B cell (primary cell): ENCODE measurements around the gene IAH1. TPM values are rescaled to one million over a fixed set of nuclear protein-coding genes. Genes with fewer than 3 reads are reported as not detected.

Experiments used
- ATAC-seq: fragments of 200-7000 bp; cut with Tn5 transposase; one replicate; pipeline ENCODE4 v1.10.0; 2021; ENCODE audit warnings: low read depth, mild to moderate bottlenecking, moderate number of reproducible peaks, moderate library complexity
- CTCF ChIA-PET: fragments of 350-600 bp; sonication (Branson Sonifier 250); formaldehyde crosslinking; loops from one replicate; lab custom pipeline; 2021; ENCODE audit warnings: antibody characterized with exemption, inconsistent platforms; lab: Charles Lee
- POLR2A ChIA-PET: fragments of 350-600 bp; sonication (Branson Sonifier 250); formaldehyde crosslinking; loops from one replicate; lab custom pipeline; 2021; ENCODE audit warnings: antibody characterized with exemption; lab: Charles Lee
- DNase-seq: peaks from one replicate; pipeline ENCODE4 v3.0.0; 2013
- H2AFZ ChIP-seq: 2 replicates; pipeline ENCODE4 v1.6.1; 2012; ENCODE audit warnings: mild to moderate bottlenecking, low read depth, low read length; ENCODE audit not compliant: insufficient read depth, poor library complexity, severe bottlenecking
- H3K27ac ChIP-seq, 2 donors: 1 replicate in 1 of 2; 2 replicates in 1 of 2; pipeline ENCODE4 v1.5.1; 2012 to 2013; ENCODE audit warnings: low read length in 2 of 2, mild to moderate bottlenecking in 2 of 2, moderate library complexity in 1 of 2
- H3K27me3 ChIP-seq, 4 experiments: fragments of 200-600 bp in 1 of 4; sonication (generic) in 1 of 4; replicated peaks in 1 of 4; 1 replicate in 2 of 4; 2 replicates in 2 of 4; pipeline versions ENCODE4 v1.6.1 to v1.7.0; 2013 to 2016; ENCODE audit warnings: low read length in 3 of 4, mild to moderate bottlenecking in 2 of 4, mixed read lengths in 1 of 4, moderate library complexity in 1 of 4; ENCODE audit not compliant: insufficient read depth in 4 of 4, control insufficient read depth in 3 of 4; ENCODE audit errors: control extremely low read depth in 1 of 4
- H3K36me3 ChIP-seq, 2 experiments: replicated peaks in 1 of 2; 1 replicate in 1 of 2; 2 replicates in 1 of 2; pipeline versions ENCODE4 v1.6.1 to v1.7.1; 2013; ENCODE audit warnings: low read length in 1 of 2; ENCODE audit not compliant: insufficient read depth in 2 of 2, control insufficient read depth in 1 of 2; ENCODE audit errors: control extremely low read depth in 1 of 2, extremely low read depth in 1 of 2
- H3K4me1 ChIP-seq, 2 donors: fragments of 200-600 bp in 1 of 2; sonication (generic) in 1 of 2; 1 replicate in 1 of 2; 2 replicates in 1 of 2; pipeline versions ENCODE4 v1.5.1 to v1.6.1; 2013 to 2017; ENCODE audit warnings: low read length in 2 of 2; ENCODE audit not compliant: control insufficient read depth in 2 of 2, insufficient read depth in 2 of 2
- H3K4me2 ChIP-seq: replicated peaks from 2 replicates; pipeline ENCODE3; 2012; ENCODE audit warnings: mild to moderate bottlenecking, low read depth, low read length; ENCODE audit not compliant: poor library complexity, severe bottlenecking
- H3K4me3 ChIP-seq, 5 experiments: fragments of 200-600 bp in 1 of 5; sonication (generic) in 1 of 5; 1 replicate in 3 of 5; 2 replicates in 2 of 5; pipeline versions ENCODE4 v1.5.1 to v1.7.0; 2011 to 2016; ENCODE audit warnings: low read length in 4 of 5, mild to moderate bottlenecking in 4 of 5, low read depth in 2 of 5, control low read depth in 1 of 5, moderate library complexity in 1 of 5; ENCODE audit not compliant: insufficient read depth in 1 of 5; ENCODE audit errors: control extremely low read depth in 1 of 5, extremely low read depth in 1 of 5
- H3K79me2 ChIP-seq: fragments of 200-600 bp; sonication (generic); one replicate; pipeline ENCODE4 v1.6.0; 2016; ENCODE audit warnings: low read length; ENCODE audit not compliant: control insufficient read depth, insufficient read depth
- H3K9ac ChIP-seq: fragments of 200-600 bp; sonication (generic); 2 replicates; pipeline ENCODE4 v1.6.1; 2017; ENCODE audit warnings: mild to moderate bottlenecking, low read length, moderate library complexity
- H3K9me3 ChIP-seq, 3 donors: one replicate each; pipeline versions ENCODE4 v1.6.1 to v1.7.1; 2013; ENCODE audit warnings: low read length in 2 of 3; ENCODE audit not compliant: control insufficient read depth in 2 of 3, insufficient read depth in 1 of 3; ENCODE audit errors: control extremely low read depth in 1 of 3
- H4K20me1 ChIP-seq: 2 replicates; pipeline ENCODE4 v1.6.0; 2012; ENCODE audit warnings: mild to moderate bottlenecking, low read length; ENCODE audit not compliant: insufficient read depth, control insufficient read depth, poor library complexity, severe bottlenecking
- H3K27ac Mint-ChIP-seq: one replicate; pipeline ENCODE4 v1.8.0; 2021; ENCODE audit warnings: mixed read lengths
- H3K27me3 Mint-ChIP-seq: one replicate; pipeline ENCODE4 v1.8.0; 2021; ENCODE audit warnings: mixed read lengths
- H3K4me1 Mint-ChIP-seq: one replicate; pipeline ENCODE4 v1.8.0; 2021; ENCODE audit warnings: mixed read lengths
- H3K4me3 Mint-ChIP-seq: one replicate; pipeline ENCODE4 v1.8.0; 2021; ENCODE audit warnings: mixed read lengths
- H3K9me3 Mint-ChIP-seq: one replicate; pipeline ENCODE4 v1.8.0; 2022; ENCODE audit warnings: mixed read lengths; ENCODE audit not compliant: insufficient read depth
- CTCF ChIP-seq: fragments of 200-600 bp; IDR thresholded peaks from one replicate; pipeline ENCODE4 v1.8.0; 2022; ENCODE audit warnings: antibody characterized with exemption, mild to moderate bottlenecking
- EZH2 ChIP-seq: IDR thresholded peaks from 2 replicates; pipeline ENCODE4 v1.6.1; 2012; ENCODE audit warnings: borderline replicate concordance, low read depth, mild to moderate bottlenecking, moderate library complexity, low read length; ENCODE audit not compliant: insufficient read depth, poor library complexity, severe bottlenecking
- WGBS: methylation state at CpG from one replicate; pipeline ENCODE4 v1.1.5; 2013; ENCODE audit warnings: missing lambda C conversion rate; ENCODE audit not compliant: insufficient coverage; 5-methylcytosine and 5-hydroxymethylcytosine counted together
- intact Hi-C: fragments of 100-400 bp; cut with micrococcal nuclease; formaldehyde crosslinking; loops from one replicate; pipeline ENCODE4 v1.10.0; 2022
- polyA plus RNA-seq: library from polyadenylated mRNA; depleted of rRNA; stranded (reverse); fragments of >200 nt; gene quantifications from 2 replicates; pipeline ENCODE4 v1.2.3, GENCODE V29; 2012
- total RNA-seq, 2 donors: library from RNA; stranded (reverse); fragments of 120-200 nt in 1 of 2; gene quantifications; 1 replicate in 1 of 2; 2 replicates in 1 of 2; pipeline versions ENCODE4 v1.2.3 to v1.2.4, GENCODE V29; 2013 to 2022

The IAH1 gene
- total and polyA plus RNA-seq, 2 donors (not counting 1 experiment from before 2014, with no cell fraction given): 33.3 to 54.8 TPM

GRCh38 chr2:9494081-9494480 is 19.7 kb downstream of the IAH1 start:
- H3K4me3 ChIP-seq: no peak overlapping the region
- H3K36me3 ChIP-seq: peaks cover 12 to 89% of the 10 kb centered on the region in 2 experiments
- no peaks in the 10 kb centered on the region for H3K79me2 ChIP-seq
- CTCF ChIA-PET: no interaction called here
- no peak for DNase-seq
- H3K4me1 ChIP-seq: no peaks in the 10 kb centered on the region
- H3K27ac ChIP-seq: no peak overlapping the region
- no peak overlapping the region for H3K9ac ChIP-seq
- POLR2A ChIA-PET: no interaction called here
- Mint-ChIP-seq H3K9me3 (no peaks in the 10 kb centered on the region), H3K4me1 (no peaks in the 10 kb centered on the region), H3K27me3 (no peaks in the 10 kb centered on the region), H3K4me3 (no peak overlapping the region), H3K27ac (no peak overlapping the region)
- TF ChIP-seq EZH2: no peak
- TF ChIP-seq CTCF: no peak
- H3K27me3 ChIP-seq: no peaks in the 10 kb centered on the region
- peaks cover 6% of the 10 kb centered on the region for H4K20me1 ChIP-seq
- no peaks in the 10 kb centered on the region for H3K9me3 ChIP-seq
- intact Hi-C loops: no loop called here
- no CpG with 5 or more reads among the region's 1 CpG for WGBS
- ATAC-seq: no peak
- no peak overlapping the region for H2AFZ ChIP-seq
- H3K4me2 ChIP-seq: no peak overlapping the region

- ChIA-PET POLR2A (no interaction called here), CTCF (no interaction called here)
- no peak overlapping the region for H3K4me2 ChIP-seq
- no peak overlapping the region for H2AFZ ChIP-seq
- no peaks in the 10 kb centered on the region for H3K4me1 ChIP-seq
- ATAC-seq (no peak), DNase-seq (no peak)
- Mint-ChIP-seq H3K4me3 (no peak overlapping the region), H3K27me3 (no peaks in the 10 kb centered on the region), H3K9me3 (no peaks in the 10 kb centered on the region), H3K4me1 (no peaks in the 10 kb centered on the region), H3K27ac (no peak overlapping the region)
- no peak for TF ChIP-seq CTCF
- no peak for TF ChIP-seq EZH2
- H3K4me3 ChIP-seq: no peak overlapping the region
- peaks cover 22 to 83% of the 10 kb centered on the region in 2 experiments for H3K36me3 ChIP-seq
- no peaks in the 10 kb centered on the region for H3K9me3 ChIP-seq
- no peaks in the 10 kb centered on the region for H3K27me3 ChIP-seq
- 96% methylated on average over 4 of the region's 4 CpGs for WGBS
- intact Hi-C loops: no loop called here
- H3K27ac ChIP-seq: no peak overlapping the region
- peaks cover 20% of the 10 kb centered on the region for H4K20me1 ChIP-seq
- H3K9ac ChIP-seq: no peak overlapping the region
- H3K79me2 ChIP-seq: no peaks in the 10 kb centered on the region
These were observed 22.7 kb downstream of the IAH1 start for GRCh38 chr2:9497017-9497416.
